Parathyroid adenoma (tissue), 2 donors: ENCODE data around the gene RIMBP3B.
"Not testable (repeated sequence)": the region's sequence is repeated elsewhere in the genome, so short reads cannot be mapped to it uniquely, and the experiment has no call there.

Experiments
- H2AFZ ChIP-seq: fragments of 300-600 bp; sonication (generic); one replicate; pipeline ENCODE4 v1.7.0; 2017; ENCODE audit warnings: antibody characterized with exemption, mild to moderate bottlenecking
- H3K27ac ChIP-seq: fragments of 300-600 bp; sonication (generic); one replicate; pipeline ENCODE4 v1.7.0; 2017
- H3K27me3 ChIP-seq: fragments of 300-600 bp; sonication (generic); one replicate; pipeline ENCODE4 v1.7.0; 2017; ENCODE audit warnings: low read length; ENCODE audit not compliant: control insufficient read depth, insufficient read depth
- H3K36me3 ChIP-seq: fragments of 300-600 bp; sonication (generic); one replicate; pipeline ENCODE4 v1.7.0; 2017; ENCODE audit warnings: low read length; ENCODE audit not compliant: control insufficient read depth, insufficient read depth
- H3K4me1 ChIP-seq: fragments of 300-600 bp; sonication (generic); one replicate; pipeline ENCODE4 v1.7.0; 2017; ENCODE audit warnings: control low read depth
- H3K4me2 ChIP-seq: fragments of 300-600 bp; sonication (generic); one replicate; pipeline ENCODE4 v1.7.0; 2017; ENCODE audit warnings: low read length
- H3K4me3 ChIP-seq: fragments of 300-600 bp; sonication (generic); one replicate; pipeline ENCODE4 v1.7.0; 2017; ENCODE audit warnings: low read depth, low read length
- H3K79me2 ChIP-seq: fragments of 300-600 bp; sonication (generic); one replicate; pipeline ENCODE4 v1.7.0; 2017; ENCODE audit warnings: control low read depth
- H3K9ac ChIP-seq: fragments of 300-600 bp; sonication (generic); one replicate; pipeline ENCODE4 v1.7.0; 2017; ENCODE audit warnings: mild to moderate bottlenecking
- H3K9me3 ChIP-seq: fragments of 300-600 bp; sonication (generic); one replicate; pipeline ENCODE4 v1.7.0; 2017; ENCODE audit warnings: low read length; ENCODE audit not compliant: control insufficient read depth
- donor health status: primary hyperparathyroidism.

Gene RIMBP3B

DNA sequence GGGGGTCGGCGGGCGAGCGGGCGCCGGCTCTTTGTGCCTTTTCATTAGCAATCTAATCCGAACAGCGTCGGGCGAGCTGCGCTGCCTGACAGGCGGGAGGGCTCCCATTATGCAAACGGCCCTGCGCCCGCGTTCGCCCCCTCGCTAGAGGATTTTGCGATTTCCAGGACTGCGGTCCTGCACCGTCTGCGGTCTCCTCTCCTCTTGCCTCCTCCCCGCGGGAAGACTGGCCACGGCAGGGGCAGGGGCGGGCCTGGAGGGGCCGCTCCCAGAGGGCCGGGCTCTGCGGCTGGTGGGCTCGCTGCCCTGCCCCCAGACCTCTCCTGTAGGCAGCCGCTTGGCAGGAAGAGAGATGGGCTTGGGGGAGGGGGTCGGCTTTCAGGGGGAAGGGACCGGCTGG, 34.3 kb downstream of the RIMBP3B start:
- H3K9me3 ChIP-seq, H3K36me3 ChIP-seq, H3K79me2 ChIP-seq, H3K4me1 ChIP-seq, H2AFZ ChIP-seq, H3K9ac ChIP-seq, H3K4me2 ChIP-seq, H3K27ac ChIP-seq, H3K27me3 ChIP-seq, H3K4me3 ChIP-seq: not testable (repeated sequence)

DNA sequence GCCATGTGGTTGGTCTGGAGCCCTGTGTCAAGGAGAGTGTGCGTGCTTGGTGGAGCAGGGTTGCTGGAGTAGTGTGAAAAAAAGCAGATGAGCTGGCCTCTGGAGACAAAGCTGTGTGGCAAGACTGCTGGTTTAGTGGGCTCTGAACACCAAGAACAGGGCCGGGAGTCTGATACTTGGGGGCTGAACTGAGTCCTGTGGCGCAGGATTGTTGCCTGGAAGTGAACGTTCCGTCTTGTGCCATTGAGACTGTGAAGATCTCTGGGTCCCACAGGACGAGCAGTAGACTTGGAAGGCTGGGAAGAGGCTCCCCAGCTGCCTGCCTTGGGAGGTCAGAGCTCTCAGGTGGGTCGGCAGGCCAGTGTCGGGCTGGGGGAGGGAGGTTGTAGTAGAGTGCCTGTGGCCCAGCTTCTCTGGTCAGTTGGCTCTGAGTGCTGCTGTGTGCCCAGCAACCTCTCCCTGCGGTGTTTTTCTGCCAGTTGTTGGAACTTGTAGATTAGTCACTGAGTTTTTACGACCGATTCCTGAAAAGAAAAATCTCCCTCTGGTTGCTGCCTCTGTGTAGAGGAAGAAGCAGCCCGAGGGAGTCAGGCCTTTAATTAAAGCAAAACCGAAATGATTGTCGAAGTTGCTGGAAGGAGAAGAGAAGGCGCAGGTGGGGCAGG, 35.6 kb downstream of the RIMBP3B start:
- H3K36me3 ChIP-seq, H3K4me3 ChIP-seq, H3K79me2 ChIP-seq, H3K4me2 ChIP-seq, H3K27me3 ChIP-seq, H3K4me1 ChIP-seq, H3K9ac ChIP-seq, H3K27ac ChIP-seq, H3K9me3 ChIP-seq, H2AFZ ChIP-seq: not testable (repeated sequence)

DNA sequence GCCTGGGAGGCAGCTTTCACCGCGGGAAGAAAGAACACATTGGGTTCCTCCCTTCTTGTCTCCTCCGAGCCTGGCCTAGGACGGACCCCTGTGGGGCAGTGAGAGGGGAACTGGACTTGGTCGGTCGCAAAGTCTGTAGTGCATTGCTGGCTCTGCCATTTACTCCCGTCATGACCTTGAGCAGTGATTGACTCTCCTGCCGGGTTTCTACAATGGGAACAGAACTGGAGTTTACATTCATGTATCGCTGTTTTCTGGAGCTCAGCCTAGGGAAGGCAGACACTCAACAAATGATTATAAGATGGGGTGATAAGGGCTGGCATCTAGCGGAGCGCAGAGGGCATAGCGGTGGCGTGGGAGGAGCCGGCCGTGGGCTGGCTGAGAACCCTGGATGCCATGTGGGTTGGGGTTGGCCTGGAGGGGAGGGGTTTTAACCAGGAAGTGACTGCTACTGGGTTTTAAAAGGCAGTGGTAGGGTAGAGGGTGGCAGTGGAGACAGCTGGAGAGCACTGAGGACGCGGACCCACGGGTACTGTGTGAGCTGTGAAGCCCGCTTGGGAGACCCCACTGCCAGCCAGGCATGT, 36.7 kb downstream of the RIMBP3B start:
- H2AFZ ChIP-seq, H3K9ac ChIP-seq, H3K79me2 ChIP-seq, H3K4me1 ChIP-seq, H3K27ac ChIP-seq, H3K4me2 ChIP-seq, H3K36me3 ChIP-seq, H3K4me3 ChIP-seq, H3K27me3 ChIP-seq, H3K9me3 ChIP-seq: not testable (repeated sequence)

DNA sequence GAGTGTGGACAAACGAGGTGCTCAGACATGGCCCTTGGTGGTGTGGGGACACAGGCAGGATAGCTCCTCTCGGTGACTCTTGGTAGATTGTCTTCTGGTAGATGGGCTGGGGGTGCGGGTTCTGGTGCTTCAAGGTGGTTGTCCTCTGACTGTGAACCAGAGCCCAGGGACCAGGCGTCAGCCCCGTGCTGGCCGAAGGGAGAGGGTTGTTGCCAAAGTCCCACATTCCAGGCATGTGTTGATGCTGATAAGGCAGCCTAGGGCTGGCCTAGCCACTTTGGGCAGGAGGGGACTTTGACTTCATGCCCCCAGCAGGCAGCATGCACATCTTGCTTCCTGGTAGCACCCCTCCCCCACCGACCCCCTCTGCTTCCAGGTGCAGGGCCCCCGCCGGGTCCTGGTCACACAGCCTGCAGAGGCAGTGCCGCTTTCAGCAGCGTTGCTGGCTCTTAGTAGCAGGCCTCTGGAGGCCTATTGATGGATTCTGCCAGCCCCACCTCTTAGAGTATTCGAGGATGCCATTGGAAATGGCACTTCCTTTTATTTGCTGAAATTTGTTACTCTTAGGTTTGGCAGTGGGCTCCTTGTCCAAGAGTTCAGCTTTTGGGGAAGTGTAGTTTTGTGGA, 40.6 kb downstream of the RIMBP3B start:
- not testable (repeated sequence) for H3K9ac ChIP-seq

DNA sequence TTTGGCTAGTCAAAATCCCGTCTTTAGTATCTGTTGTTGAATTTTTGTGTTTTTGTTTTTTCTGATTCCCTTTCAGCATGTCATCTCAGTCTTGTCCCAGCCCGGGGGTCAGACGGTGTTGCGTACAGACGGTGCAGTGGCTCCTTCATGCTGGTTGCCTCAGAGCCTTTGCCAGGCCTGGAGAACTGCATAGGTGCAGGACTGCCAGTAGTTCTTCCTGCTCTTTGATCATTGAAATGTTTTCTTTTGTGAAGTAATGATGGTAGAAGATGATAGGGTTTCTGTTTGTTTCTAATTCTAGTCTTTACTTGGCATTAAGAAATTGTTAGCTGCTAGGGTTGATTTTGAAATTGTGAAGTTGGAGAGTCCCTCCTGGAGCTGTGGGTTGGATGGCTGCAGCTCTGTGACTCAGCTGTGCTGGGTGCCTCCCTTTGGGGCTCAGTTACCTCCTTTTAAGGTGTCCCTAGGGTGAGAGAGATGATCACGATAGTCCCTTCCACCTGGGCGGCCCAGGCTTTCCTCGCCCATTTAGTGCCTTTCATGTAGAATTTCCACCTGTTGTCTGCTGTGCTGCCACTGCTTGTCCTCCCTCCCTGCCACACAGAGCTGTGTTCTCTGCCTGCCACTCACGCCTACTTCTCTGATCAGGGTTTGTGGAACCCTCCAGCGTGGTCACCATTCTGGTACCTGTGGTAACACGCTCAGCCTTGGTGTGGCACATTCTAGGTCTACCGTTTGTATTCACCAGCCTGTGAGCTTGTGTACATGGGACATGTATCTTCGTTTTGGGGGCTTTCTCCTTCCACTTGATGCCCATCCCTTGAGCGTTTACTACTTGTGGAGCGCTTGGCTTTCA, 51.1 kb downstream of the RIMBP3B start:
- H2AFZ ChIP-seq, H3K4me2 ChIP-seq, H3K4me3 ChIP-seq, H3K27me3 ChIP-seq, H3K36me3 ChIP-seq, H3K9ac ChIP-seq, H3K27ac ChIP-seq, H3K79me2 ChIP-seq, H3K4me1 ChIP-seq, H3K9me3 ChIP-seq: not testable (repeated sequence)

More for the DNA sequence above, 40.6 kb downstream of the RIMBP3B start:
- not testable (repeated sequence) for H2AFZ ChIP-seq, H3K9me3 ChIP-seq, H3K27me3 ChIP-seq, H3K27ac ChIP-seq, H3K4me1 ChIP-seq, H3K36me3 ChIP-seq, H3K79me2 ChIP-seq, H3K4me3 ChIP-seq, H3K4me2 ChIP-seq

DNA sequence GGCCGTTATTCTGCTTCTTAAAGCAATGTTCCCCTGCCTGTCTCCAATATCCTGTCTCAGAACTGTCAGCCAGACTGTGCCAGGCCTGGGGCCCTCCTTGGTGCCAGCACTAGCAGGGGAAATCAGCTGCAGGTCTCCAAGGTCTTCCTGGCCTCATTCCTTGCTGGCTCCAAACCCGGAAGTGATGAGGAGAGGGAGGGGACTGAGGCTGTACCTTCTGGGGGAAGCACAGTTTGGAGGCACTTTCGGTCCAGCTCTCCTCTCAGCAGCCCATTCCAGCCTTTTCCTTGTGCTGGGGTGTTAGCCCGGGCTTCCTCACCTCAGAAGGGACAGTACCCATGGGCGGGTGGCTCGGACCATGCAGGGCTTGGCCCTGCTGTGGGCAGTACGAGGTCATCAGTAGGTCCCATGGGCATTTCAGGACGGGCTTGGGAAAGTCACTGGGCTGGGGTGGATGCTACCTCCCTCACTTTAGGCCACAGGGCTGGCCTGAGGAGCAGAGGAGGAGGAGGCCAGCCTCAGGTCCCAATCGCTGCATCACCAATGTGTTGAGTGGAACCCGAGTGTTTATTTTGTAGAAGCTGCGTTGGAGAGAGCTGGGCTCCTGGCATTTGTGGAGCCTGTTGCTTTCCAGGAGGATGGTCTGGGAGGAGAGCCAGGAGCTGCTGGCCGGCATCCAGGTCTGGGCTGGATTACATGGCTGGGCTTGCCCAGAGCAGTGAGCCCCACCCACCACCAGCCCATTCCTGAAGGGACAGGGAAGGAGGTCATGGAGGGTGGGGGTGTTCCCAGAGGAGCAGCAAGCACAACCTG, 52.7 kb downstream of the RIMBP3B start:
- H2AFZ ChIP-seq, H3K27me3 ChIP-seq, H3K9ac ChIP-seq, H3K9me3 ChIP-seq, H3K27ac ChIP-seq, H3K4me1 ChIP-seq, H3K36me3 ChIP-seq, H3K4me3 ChIP-seq, H3K4me2 ChIP-seq, H3K79me2 ChIP-seq: not testable (repeated sequence)

DNA sequence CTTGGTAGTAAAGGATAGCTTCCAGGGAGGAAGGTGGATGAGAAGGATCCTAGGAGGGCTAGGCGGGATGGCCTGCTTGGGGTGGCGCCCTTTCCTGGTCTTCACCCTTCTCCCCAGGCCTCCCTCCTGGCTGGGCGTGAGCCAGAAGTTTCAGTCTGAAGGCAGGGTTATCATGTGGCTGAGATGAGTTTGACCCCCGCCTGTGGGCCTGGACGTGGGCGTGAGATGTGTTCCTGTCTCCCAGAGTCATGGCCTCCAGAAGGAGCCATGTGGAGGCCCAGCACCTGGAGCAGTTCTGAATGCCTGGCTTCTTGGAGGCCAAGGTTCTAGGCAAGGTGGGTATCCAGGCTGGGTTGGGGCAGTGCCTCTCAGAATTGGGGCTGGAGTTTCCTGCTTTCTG, 54.5 kb downstream of the RIMBP3B start:
- not testable (repeated sequence) for H3K4me3 ChIP-seq, H3K4me2 ChIP-seq, H3K27me3 ChIP-seq, H3K79me2 ChIP-seq, H3K36me3 ChIP-seq, H3K4me1 ChIP-seq, H3K27ac ChIP-seq, H3K9ac ChIP-seq, H2AFZ ChIP-seq, H3K9me3 ChIP-seq
